ENCODE results near the gene ZNF598. TPM values are rescaled to one million over a fixed set of nuclear protein-coding genes. Genes with fewer than 3 reads are reported as not detected.

ZNF598 gene
- total and polyA plus RNA-seq, 2 of the 13 experiments (the other 11 are each of a cell fraction or from before 2014, with no cell fraction given) = 13.5 to 14.2 TPM

GRCh38 chr16:2023092-2024031 is 13.7 kb upstream of the ZNF598 start (continued):
- TF ChIP-seq NFAT5 (CRISPR knock-in tag; IDR thresholded peaks at IDR 0.05) = no peak
- TF ChIP-seq ZC3H4 (CRISPR knock-in tag; IDR thresholded peaks at IDR 0.05; ENCODE audit: borderline replicate concordance) = no peak; the same call in 1 of the 2 replicates
- TF ChIP-seq ZNF740 (CRISPR knock-in tag; IDR thresholded peaks at IDR 0.05) = peak; percentile 51; the same call in 1 of the 2 replicates
- 0 out of 2 replicates have a peak, but pooled peaks have one; percentile 33 for TF ChIP-seq ZNF274 (CRISPR knock-in tag; IDR thresholded peaks at IDR 0.05)
- peak; percentile 64; the same call in 1 of the 2 replicates for TF ChIP-seq TFDP2 (CRISPR knock-in tag; IDR thresholded peaks at IDR 0.05)
- TF ChIP-seq TRIM24 (CRISPR knock-in tag; IDR thresholded peaks at IDR 0.05) = no peak
- no peak for TF ChIP-seq SP1 (IDR thresholded peaks at IDR 0.05)
- TF ChIP-seq SP1 (CRISPR knock-in tag; IDR thresholded peaks at IDR 0.05) = peak; percentile 92
- TF ChIP-seq ZNF574 (CRISPR knock-in tag; IDR thresholded peaks at IDR 0.05) = peak; percentile 69
- no peak for TF ChIP-seq ZNF646 (CRISPR knock-in tag; IDR thresholded peaks at IDR 0.05)
- TF ChIP-seq NFIC (IDR thresholded peaks at IDR 0.05; ENCODE audit: low read length) = no peak

Measured in HepG2 (cell line).